Activated T-helper 17 cell treated with anti-CD3 and anti-CD28 coated beads, Interleukin-2, amount 50 U/mL, for 72 hours (primary cell): ENCODE results near the gene WDFY2. TPM values are rescaled to one million over a fixed set of nuclear protein-coding genes. Genes with fewer than 3 reads are reported as not detected.
"Not testable (repeated sequence)": the region's sequence is repeated elsewhere in the genome, so short reads cannot be mapped to it uniquely, and the experiment has no call there.

ENCODE experiments used
- ATAC-seq: fragments of 150-1000 bp; cut with Tn5 transposase; replicated peaks from 2 replicates; pipeline ENCODE4 v1.10.0; 2021; ENCODE audit warnings: mild to moderate bottlenecking, moderate library complexity
- H3K27ac Mint-ChIP-seq: one replicate; pipeline ENCODE4 v1.8.0; 2022; ENCODE audit warnings: mixed read lengths
- H3K27me3 Mint-ChIP-seq: one replicate; pipeline ENCODE4 v1.8.0; 2022; ENCODE audit warnings: mixed read lengths
- H3K36me3 Mint-ChIP-seq: one replicate; pipeline ENCODE4 v1.8.0; 2022; ENCODE audit warnings: low read depth, mild to moderate bottlenecking, mixed read lengths
- H3K4me1 Mint-ChIP-seq: one replicate; pipeline ENCODE4 v1.8.0; 2022; ENCODE audit warnings: mixed read lengths
- H3K4me3 Mint-ChIP-seq: one replicate; pipeline ENCODE4 v1.8.0; 2022; ENCODE audit warnings: mild to moderate bottlenecking, mixed read lengths
- H3K9me3 Mint-ChIP-seq: one replicate; pipeline ENCODE4 v1.8.0; 2022; ENCODE audit warnings: mixed read lengths
- total RNA-seq, 2 donors: library from RNA; stranded (reverse); gene quantifications; one replicate each; pipeline ENCODE4 v1.2.3, GENCODE V29; 2022

WDFY2 gene
- total RNA-seq, 2 donors from 2014 or later: 16.8 to 31.5 TPM

DNA sequence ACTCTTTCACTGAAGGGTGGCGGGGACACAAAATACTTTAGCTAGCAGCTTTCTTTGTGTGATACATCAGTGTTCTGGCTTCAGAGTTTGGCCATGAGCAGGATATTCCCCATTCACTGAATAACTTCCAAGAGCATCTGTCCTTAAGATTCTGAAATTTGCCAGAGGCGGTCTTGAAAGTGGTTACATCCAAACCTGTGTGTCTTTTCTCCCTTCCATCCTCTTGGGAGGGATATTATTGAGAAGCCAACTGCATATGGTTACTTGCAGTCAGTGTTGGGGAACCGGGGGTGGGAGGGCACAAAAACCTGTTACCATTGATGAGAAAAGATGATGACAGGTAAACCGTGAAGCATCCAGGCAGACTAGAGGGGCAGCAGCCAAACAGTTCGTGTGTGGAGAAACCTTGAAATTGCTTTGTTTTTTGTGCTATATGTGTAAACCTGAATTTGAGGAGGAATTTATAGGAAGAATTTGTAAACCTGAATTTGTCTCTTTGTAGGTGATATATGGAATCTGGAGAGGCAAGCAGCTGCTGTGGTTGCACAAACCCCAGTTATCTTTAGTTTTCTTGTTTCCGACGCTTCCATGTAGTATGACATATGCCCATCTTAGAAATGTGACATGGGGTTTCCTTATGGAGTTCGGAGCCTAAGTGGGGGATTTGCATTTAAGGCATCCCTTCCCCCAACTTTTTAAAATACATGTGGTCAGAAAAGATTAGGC lies 104.8 kb downstream of the WDFY2 start:
- Mint-ChIP-seq H3K4me3 (no peak overlapping the region), H3K9me3 (no peaks in the 10 kb centered on the region), H3K36me3 (peaks cover 9% of the 10 kb centered on the region), H3K27ac (no peak overlapping the region), H3K27me3 (no peaks in the 10 kb centered on the region), H3K4me1 (peaks cover 11% of the 10 kb centered on the region)
- no peak for ATAC-seq

DNA sequence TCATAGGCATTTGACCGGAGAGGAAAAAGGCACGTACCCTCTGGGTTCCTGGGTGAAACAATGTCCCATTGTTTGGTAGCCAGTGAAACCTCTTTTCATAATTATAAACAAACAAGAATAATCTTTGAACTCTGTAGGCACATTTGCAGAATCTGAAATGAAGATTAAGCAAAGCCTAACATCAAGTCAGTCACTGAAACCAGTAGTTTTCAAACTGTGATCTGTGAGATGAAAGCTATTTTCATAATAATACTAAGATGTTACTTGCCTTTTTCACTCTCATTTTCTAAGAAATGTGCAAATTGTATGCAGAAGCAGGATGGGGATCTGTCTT lies 105.4 kb downstream of the WDFY2 start:
- Mint-ChIP-seq H3K27ac (no peak overlapping the region), H3K9me3 (no peaks in the 10 kb centered on the region), H3K4me1 (peaks cover 11% of the 10 kb centered on the region), H3K27me3 (no peaks in the 10 kb centered on the region), H3K36me3 (peaks cover 4% of the 10 kb centered on the region), H3K4me3 (no peak overlapping the region)
- peak; percentile 40 for ATAC-seq

DNA sequence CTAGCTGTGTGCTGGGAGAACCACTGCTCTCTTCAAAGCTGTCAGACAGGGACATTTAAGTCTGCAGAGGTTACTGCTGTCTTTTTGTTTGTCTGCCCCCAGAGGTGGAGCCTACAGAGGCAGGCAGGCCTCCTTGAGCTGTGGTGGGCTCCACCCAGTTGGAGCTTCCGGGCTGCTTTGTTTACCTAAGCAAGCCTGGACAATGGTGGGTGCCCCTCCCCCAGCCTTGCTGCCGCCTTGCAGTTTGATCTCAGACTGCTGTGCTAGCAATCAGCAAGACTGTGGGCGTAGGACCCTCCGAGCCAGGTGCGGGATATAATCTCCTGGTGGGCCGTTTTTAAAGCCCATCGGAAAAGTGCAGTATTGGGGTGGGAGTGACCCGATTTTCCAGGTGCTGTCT lies 111.4 kb downstream of the WDFY2 start:
- not testable (repeated sequence) for H3K9me3 Mint-ChIP-seq, H3K27me3 Mint-ChIP-seq, H3K27ac Mint-ChIP-seq, ATAC-seq, H3K4me3 Mint-ChIP-seq, H3K4me1 Mint-ChIP-seq, H3K36me3 Mint-ChIP-seq

- no peaks in the 10 kb centered on the region for H3K4me1 Mint-ChIP-seq
- no peak for ATAC-seq
- no peaks in the 10 kb centered on the region for H3K27me3 Mint-ChIP-seq
- peaks cover under 1% of the 10 kb centered on the region for H3K36me3 Mint-ChIP-seq
- H3K9me3 Mint-ChIP-seq: no peaks in the 10 kb centered on the region
- H3K4me3 Mint-ChIP-seq: no peak overlapping the region
- no peak overlapping the region for H3K27ac Mint-ChIP-seq
Measured at GRCh38 chr13:51697181-51697580, 112.9 kb downstream of the WDFY2 start.

DNA sequence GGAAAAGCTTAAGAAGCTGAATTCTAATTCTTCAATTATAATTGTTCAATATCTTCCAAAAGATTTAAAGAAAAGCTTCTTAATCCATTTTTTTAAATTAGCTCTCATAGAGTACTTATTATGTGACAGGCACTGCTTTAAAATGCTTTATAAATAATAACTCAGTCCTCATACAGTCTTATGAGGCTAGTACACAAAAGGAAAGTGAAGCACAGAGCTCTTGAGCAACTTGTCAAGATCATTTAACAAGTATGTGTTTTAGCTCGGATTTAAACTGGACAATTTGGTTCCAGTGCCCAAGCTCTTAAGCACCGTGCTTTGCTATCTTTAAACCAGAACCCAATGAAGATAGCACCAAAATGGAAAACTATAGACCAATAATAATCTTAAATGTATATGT lies 113.6 kb downstream of the WDFY2 start:
- Mint-ChIP-seq H3K27ac (no peak overlapping the region), H3K27me3 (no peaks in the 10 kb centered on the region), H3K4me3 (no peak overlapping the region), H3K4me1 (no peaks in the 10 kb centered on the region), H3K9me3 (no peaks in the 10 kb centered on the region), H3K36me3 (peaks cover 7% of the 10 kb centered on the region)
- ATAC-seq: no peak

GRCh38 chr13:51698352-51698751 lies 114.1 kb downstream of the WDFY2 start:
- no peaks in the 10 kb centered on the region for H3K9me3 Mint-ChIP-seq
- no peak overlapping the region for H3K27ac Mint-ChIP-seq
- no peak for ATAC-seq
- no peaks in the 10 kb centered on the region for H3K27me3 Mint-ChIP-seq
- H3K36me3 Mint-ChIP-seq: peaks cover 7% of the 10 kb centered on the region
- H3K4me3 Mint-ChIP-seq: no peak overlapping the region
- H3K4me1 Mint-ChIP-seq: no peaks in the 10 kb centered on the region

- Mint-ChIP-seq H3K27ac (no peak overlapping the region), H3K9me3 (no peaks in the 10 kb centered on the region)
Measured at GRCh38 chr13:51704399-51705313, 120.4 kb downstream of the WDFY2 start.

GRCh38 chr13:51707461-51707860 lies 123.2 kb downstream of the WDFY2 start:
- no peak overlapping the region for H3K4me3 Mint-ChIP-seq
- H3K4me1 Mint-ChIP-seq: no peaks in the 10 kb centered on the region
- H3K9me3 Mint-ChIP-seq: no peaks in the 10 kb centered on the region
- H3K27ac Mint-ChIP-seq: no peak overlapping the region
- no peak for ATAC-seq
- no peaks in the 10 kb centered on the region for H3K27me3 Mint-ChIP-seq
- H3K36me3 Mint-ChIP-seq: peaks cover 33% of the 10 kb centered on the region

More at GRCh38 chr13:51704399-51705313, 120.4 kb downstream of the WDFY2 start:
- Mint-ChIP-seq H3K4me1 (no peaks in the 10 kb centered on the region), H3K27me3 (no peaks in the 10 kb centered on the region), H3K36me3 (peaks cover 36% of the 10 kb centered on the region), H3K4me3 (no peak overlapping the region)
- no peak for ATAC-seq

DNA sequence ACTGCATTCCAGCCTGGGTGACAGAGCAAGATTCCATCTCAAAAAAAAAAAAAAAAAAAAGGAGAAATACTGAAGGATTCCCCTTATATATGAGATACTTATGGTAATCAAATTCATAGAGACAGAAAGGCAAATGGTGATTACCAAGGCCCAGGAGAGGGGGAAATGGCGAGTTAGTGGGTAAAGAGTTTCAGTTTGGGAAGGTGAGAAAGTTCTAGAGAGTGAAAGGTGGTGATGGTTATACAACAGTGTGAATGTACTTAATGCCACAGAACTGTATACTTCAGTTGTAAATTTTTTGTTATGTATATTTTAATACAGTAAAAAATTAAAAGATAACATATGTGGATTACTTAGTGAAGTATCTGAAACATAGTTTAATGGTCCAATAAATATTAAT lies 129.5 kb downstream of the WDFY2 start:
- Mint-ChIP-seq H3K9me3 (no peaks in the 10 kb centered on the region), H3K27me3 (no peaks in the 10 kb centered on the region), H3K36me3 (peaks cover 7% of the 10 kb centered on the region), H3K4me1 (peaks cover 6% of the 10 kb centered on the region), H3K27ac (no peak overlapping the region), H3K4me3 (no peak overlapping the region)
- no peak for ATAC-seq

- ATAC-seq: peak; percentile 88
- H3K4me3 Mint-ChIP-seq: no peak overlapping the region
- H3K36me3 Mint-ChIP-seq: peaks cover 7% of the 10 kb centered on the region
- H3K4me1 Mint-ChIP-seq: peaks cover 6% of the 10 kb centered on the region
- H3K27me3 Mint-ChIP-seq: no peaks in the 10 kb centered on the region
- no peak overlapping the region for H3K27ac Mint-ChIP-seq
- no peaks in the 10 kb centered on the region for H3K9me3 Mint-ChIP-seq
Measured at GRCh38 chr13:51714663-51715168, 130.5 kb downstream of the WDFY2 start.

GRCh38 chr13:51715613-51716012 lies 131.4 kb downstream of the WDFY2 start:
- peak; percentile 69 for ATAC-seq
- no peaks in the 10 kb centered on the region for H3K9me3 Mint-ChIP-seq
- H3K4me1 Mint-ChIP-seq: peaks cover 6% of the 10 kb centered on the region
- peak overlapping the region; percentile 58 for H3K27ac Mint-ChIP-seq
- H3K4me3 Mint-ChIP-seq: no peak overlapping the region
- peaks cover 7% of the 10 kb centered on the region for H3K36me3 Mint-ChIP-seq
- H3K27me3 Mint-ChIP-seq: no peaks in the 10 kb centered on the region

GRCh38 chr13:51717786-51718398 lies 133.6 kb downstream of the WDFY2 start:
- H3K4me3 Mint-ChIP-seq: no peak overlapping the region
- peak overlapping the region; percentile 28 for H3K27ac Mint-ChIP-seq
- H3K4me1 Mint-ChIP-seq: peaks cover 10% of the 10 kb centered on the region
- peaks cover 12% of the 10 kb centered on the region for H3K36me3 Mint-ChIP-seq
- peak; percentile 24 for ATAC-seq
- no peaks in the 10 kb centered on the region for H3K27me3 Mint-ChIP-seq
- H3K9me3 Mint-ChIP-seq: no peaks in the 10 kb centered on the region

DNA sequence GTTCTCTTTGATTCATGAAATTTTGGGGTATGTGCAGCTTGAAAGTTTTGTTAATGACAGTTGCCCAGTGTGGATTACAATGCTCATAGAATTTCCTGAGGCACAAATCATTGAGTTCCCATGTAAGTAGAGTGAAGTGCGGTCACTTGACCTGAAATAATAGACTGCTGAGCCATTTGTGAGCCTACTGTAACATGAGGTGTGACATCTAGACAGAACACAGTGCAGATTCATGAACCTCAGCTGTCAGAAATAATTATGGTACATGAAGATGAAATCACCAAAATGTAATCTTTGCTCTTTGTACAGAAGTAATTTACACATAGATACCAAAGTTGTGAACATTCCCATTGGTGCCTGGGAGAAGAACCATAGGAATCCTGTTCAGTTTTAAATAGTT lies 135.1 kb downstream of the WDFY2 start:
- Mint-ChIP-seq H3K27ac (peak overlapping the region; percentile 43), H3K4me3 (no peak overlapping the region), H3K4me1 (peaks cover 10% of the 10 kb centered on the region), H3K36me3 (peaks cover 12% of the 10 kb centered on the region), H3K9me3 (no peaks in the 10 kb centered on the region), H3K27me3 (no peaks in the 10 kb centered on the region)
- ATAC-seq: no peak

DNA sequence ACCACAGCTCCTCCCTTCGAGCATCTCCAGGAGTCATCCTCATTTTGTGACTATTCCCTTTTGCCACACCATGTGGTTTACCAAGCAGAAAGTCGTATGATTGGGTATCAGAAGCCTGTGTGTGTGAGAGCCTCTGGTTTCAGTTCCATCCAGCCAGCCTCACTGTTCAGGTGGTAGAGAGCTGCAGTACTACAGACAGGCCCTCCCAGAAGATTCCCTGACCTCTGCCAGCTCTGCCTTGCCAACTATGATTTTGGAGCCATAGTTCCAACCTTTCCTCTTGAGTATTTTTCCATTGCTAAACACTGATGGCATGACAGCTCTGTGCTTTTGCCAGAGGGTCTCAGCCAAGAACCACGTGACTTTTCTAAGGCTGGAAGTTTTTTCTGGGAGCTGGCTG lies 137.2 kb downstream of the WDFY2 start:
- Mint-ChIP-seq H3K36me3 (peaks cover 17% of the 10 kb centered on the region), H3K4me3 (no peak overlapping the region), H3K9me3 (no peaks in the 10 kb centered on the region), H3K4me1 (peaks cover 8% of the 10 kb centered on the region), H3K27ac (peak overlapping the region; percentile 11), H3K27me3 (no peaks in the 10 kb centered on the region)
- peak; percentile 82 for ATAC-seq
